HG02981 (cell line): ENCODE results near the gene GFRA1.

Source experiments
- ATAC-seq: cut with Tn5 transposase; IDR thresholded peaks from one replicate; pipeline ENCODE4 v1.9.1; 2021; ENCODE audit warnings: mild to moderate bottlenecking, moderate library complexity; ENCODE audit not compliant: unreplicated experiment

GFRA1 gene

DNA sequence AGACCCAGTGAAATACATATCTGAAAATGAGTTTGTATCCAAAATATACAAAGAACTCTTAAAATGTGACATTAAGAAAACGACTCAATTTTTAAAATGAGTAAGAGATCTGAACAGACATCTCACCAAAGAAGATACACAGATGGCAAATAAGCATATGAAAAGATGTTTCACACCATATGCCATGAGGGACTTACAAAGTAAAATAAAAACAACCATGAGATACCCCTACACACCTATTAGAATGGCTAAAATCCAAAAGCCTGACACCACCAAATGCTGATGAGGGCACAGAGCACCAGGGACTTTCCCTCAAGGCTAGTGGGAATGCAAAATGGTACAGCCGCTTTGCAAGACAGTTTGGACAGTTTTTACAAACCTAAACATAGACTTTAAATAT is 27.9 kb downstream of the GFRA1 start:
- ATAC-seq: no peak

DNA sequence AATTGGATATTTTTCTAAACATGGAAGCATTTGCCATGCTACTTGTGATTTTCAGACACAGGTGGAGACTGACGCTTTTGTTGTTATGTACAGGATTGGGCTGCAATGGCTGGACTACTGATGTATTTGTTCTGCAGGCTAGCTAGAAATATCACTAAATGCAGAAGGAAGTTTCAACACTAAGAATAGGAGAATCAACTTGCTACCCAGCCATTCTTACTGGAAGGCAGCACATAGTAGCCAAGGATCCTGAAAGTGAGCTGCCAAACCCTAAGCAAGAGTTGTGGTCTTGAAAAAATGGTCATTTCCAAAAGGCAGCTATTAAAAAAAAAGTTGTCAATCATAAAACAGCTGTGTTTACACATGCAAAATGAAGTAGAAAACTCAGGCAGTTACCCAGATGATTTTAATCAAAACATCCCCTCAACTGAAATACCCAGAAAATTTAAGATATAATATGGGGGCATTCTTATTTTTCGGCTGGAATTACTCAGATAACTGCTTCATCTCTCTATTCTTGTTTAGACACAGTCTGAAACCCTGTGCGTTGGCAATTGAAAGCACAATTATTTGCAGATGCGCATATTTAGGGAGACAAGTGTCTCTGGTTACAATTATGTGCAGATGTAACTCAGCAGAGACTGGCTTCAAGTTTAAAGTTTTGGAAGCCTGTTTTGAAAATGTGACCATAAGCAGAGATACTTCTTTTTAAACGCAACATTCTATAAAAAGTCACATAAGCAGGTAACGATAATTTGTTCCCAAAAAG is 31.2 kb downstream of the GFRA1 start:
- ATAC-seq: no peak

DNA sequence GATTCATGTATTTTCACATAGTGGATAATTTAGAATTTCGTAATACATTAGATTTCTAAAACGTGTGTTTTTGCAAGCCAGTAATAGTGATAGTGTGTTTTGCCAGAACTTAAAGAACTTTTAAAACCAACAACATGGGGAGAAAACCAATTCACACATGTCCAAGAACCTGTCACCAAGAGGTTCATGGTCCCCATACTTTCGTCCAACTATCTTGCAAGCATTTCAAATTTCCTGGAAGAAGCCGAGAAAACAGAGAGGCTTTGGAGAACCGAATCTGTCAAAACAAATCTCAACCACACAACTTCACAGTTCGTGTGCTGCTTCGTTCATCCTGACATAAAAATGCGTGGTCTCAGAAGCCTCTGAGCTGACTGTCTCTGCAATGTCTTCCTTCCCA is 31.9 kb downstream of the GFRA1 start:
- ATAC-seq: no peak

DNA sequence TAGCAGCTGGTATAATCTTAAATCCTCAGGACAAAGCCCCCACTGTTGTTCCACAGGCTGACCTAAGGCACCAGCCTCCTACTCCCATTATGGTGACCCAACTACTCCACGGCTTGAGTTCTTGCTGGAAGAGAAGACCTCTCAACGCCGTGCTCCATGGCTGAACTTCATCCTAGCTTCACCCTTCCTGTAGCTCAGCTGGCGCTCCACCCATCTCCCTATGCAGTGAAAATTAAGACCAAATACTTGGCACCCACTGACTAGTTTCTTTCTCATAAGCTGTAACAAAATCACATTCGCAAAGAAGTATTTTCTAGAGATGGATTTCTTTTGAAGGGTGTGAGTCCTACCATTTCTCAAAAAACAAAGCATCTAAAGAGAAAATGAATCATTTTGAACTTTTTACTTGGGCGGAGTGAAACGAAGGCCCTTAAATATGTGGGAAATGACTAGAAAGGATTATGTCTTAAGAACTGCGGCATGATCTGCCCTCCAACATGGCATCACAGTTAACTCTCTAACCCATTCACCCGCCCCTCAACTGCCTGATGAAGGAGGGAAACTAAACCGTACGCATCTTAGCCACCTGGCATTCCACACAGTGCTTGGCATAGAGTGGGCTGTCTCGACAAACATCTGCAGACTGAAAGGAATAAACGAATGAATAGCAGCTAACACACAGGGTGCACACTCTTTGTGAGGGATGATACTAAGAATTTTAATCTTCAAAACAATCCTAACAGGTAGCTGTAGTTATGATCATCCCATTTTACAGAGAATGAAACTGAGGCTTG is 32.7 kb downstream of the GFRA1 start:
- ATAC-seq: no peak

DNA sequence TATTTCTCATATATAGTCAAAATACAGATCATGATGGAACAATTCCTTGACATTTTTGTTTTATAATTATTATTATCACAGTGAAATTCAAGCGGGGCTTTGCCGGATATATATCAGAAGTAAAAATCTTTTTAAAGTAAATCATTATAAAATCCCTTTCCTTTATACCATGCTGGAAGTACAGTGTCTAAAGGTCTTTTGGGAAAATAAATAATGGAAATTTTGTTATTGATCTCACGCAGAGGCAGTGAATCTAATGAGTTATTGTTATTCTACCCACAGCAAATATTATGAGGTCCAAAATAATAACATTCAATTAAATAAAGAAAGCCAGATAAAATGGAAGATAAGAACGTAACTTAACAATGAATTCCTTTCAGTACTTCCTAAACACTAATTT is 33.8 kb downstream of the GFRA1 start:
- ATAC-seq: no peak

DNA sequence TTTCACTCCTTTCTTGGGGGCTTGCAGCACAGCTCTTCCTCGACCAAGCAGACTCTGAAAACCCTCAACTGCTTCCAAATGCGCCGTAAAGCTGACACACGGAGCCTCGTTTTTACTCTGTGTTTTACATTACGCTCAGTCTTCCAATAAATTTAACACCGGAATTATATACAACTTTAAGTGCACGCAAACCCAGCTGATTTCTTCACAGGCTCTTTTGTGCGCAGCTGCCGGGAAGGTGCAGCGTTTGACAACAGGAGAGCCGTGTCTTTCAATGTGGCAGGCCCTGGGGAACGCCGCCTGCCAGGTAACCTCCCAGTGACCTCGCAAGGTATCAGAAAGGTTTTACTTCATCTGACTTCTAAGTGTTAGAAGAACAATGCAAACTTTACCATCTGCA is 35.0 kb downstream of the GFRA1 start:
- ATAC-seq: no peak

DNA sequence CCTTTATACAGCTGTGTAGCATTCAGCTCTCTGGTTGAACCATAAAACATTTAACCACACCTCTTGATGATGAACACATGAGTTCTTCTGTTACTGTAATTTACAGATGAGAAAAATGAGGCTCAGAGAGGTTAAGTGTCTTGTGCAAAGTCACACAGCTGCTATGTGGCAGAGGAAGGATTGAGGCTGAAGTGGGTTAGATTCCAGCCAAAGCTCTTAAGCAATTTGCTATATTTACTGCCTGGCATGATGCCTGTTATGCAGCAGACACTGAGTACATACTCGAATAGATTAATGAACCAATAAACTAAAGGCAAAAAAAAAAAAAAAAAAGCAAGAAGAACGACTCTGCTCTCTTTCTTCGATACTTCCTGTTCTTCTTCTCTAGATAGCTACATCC is 35.7 kb downstream of the GFRA1 start:
- no peak for ATAC-seq

DNA sequence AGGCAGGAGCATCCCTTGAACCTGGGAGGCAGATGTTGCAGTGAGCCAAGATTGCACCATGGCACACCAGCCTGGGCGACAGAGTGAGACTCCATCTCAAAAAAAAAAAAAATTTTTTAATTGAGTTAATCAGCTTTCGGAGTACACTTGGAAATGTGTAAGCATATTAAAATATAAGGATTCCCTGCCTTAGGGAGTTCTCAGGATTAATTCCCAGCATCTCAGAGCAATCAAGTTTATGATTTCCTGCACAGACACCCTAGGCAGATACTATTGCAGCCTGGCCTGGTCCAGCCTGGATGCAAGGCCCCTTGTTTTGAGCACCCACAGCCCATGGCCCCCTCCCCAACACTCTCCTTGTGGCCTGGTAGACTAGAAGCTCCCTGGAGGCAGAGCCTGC is 39.8 kb downstream of the GFRA1 start:
- no peak for ATAC-seq

DNA sequence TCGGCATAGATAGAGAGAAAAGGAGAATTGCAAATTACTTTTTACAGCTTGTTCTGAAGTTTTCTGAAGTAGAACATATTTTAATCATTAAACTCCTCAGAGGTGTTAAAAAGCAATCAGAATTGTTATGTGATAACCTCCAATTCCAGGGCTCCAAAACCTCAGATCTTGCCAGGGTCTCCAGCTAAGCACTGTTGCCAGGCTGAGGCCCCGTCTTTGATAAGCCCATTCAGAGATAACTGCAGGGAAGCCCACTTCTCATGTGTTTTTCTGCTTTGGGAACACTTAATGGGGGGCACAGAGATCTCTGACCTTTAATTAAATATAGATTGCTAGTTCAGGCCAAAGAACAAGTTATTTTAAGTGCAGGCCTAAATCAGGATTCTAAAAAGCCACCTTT is 40.4 kb downstream of the GFRA1 start:
- ATAC-seq: no peak

DNA sequence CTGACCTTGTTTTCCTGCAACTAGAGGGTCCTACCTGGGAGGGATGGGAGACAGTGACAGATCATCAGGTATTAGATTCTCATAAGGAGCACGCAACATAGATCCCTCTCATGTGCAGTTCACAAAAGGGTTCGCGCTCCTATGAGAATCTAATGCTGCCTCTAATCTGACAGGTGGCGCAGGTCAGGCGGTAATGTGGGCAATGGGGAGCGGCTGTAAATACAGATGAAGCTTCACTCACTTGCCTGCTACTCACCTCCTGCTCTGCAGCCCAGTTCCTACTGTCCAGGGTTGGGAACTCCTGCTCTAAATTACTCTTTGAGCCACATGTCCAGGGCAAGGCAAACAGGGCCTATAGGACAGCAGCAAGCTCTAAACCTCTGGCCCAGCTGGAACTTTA is 46.2 kb downstream of the GFRA1 start:
- no peak for ATAC-seq

DNA sequence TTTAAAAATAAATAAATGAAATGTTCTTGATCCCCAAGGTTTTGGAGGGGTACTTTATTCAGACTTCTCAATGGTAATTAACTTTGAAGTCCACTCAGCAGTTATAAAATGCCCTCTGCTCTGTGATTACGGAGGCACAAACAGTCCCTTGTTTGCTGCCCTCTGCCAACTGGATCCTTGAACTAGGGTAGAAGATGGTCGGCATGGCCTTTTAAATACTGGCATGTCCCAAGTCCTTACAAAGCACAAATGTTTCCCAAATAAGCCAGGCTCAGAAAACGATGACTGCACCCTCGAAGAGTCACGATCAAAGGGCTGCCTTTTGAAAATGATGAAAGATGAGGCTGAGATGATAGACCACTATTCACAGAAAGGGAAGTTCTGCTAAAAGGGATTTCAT is 47.0 kb downstream of the GFRA1 start:
- ATAC-seq: no peak

DNA sequence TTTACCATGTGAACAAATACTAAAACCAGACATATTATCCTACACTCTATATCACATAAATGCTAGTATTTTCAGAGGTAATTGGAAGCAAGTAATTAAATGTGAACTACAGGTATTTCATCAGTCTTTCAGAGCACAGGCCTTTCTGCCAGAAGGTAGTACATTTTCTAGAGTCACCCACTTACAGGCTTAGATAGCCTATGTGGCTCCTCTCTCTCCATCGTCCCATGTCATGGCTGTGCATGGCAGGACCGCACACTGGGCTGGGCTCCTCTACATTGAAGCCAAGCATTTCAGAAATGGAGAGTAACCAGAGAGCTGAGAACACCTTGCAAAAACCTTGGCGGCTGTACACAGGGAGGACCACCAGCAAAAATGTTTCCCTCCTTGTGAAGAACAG is 49.7 kb downstream of the GFRA1 start:
- no peak for ATAC-seq

DNA sequence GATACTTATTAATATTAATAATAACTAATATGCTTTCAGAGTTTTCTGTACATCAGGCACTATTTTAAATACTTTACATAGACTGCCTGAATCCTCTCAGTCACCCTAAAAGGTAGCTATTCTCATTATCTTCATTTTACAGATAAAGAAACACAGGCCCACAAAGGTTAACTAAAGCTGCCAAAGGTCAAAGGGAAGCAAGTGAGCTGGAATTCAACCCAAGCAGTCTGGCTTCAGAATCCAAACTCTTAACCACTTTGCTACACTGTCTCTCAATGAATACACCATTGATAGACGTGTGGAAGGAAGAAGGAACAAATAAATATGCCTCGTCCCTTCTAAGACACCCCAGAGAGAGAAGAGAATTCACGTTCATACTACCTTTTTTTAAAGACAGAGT is 52.0 kb downstream of the GFRA1 start:
- ATAC-seq: no peak

DNA sequence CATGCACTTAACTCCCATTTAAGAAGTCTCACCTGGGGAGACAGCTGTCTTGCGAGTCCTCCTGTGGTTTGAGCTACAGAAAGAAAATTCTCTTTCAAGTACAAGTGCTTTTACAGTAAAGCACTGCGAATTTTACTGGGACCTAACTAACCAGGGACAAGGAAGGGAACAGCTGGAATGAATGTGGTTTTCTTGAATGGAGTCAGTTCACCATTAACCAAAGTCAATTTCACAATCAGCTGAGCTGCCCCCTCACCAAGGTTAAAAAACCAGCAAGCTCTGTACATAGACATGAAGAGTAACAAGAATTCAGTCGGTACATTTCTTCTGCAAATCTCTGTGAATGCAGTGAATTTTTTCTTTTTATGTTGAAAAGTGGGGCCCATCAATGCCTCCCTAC is 56.3 kb downstream of the GFRA1 start:
- no peak for ATAC-seq

DNA sequence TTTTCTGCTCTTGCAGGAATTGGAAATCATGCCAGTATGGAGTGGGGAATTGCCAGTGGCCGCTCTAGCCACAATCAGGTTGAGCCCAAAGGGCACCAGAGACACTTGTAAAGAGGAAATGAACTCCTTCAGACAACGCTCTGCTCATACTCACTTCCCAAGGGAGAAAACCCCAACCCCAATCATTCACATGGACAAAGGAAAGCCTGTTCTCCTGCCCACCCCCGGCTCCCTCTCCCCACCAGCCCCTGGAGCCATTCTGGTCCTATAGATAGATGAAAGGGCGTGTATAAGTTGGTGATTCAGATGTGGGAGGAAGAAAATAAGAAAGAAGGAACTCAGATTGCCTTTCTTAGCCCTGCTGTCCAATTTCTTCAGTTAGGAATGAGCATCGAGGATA is 57.4 kb downstream of the GFRA1 start:
- no peak for ATAC-seq

DNA sequence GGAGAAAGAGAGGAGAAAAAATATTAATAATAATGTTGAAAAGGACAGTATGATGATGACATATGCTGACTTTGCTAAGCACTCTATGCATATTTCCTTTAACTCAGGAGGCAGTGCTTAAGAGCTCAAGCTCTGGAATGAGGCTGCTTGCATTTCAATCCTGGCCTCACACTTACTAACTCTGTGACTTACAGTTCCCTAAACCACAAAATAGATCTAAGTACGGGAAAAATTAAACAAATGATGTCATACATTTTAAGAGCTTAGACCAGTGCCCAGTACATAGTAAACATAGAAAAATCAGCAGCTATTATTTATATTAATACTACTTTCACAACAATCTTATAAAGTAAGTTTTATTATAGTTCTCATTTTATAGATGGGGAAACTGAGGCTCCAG is 61.3 kb downstream of the GFRA1 start:
- no peak for ATAC-seq

DNA sequence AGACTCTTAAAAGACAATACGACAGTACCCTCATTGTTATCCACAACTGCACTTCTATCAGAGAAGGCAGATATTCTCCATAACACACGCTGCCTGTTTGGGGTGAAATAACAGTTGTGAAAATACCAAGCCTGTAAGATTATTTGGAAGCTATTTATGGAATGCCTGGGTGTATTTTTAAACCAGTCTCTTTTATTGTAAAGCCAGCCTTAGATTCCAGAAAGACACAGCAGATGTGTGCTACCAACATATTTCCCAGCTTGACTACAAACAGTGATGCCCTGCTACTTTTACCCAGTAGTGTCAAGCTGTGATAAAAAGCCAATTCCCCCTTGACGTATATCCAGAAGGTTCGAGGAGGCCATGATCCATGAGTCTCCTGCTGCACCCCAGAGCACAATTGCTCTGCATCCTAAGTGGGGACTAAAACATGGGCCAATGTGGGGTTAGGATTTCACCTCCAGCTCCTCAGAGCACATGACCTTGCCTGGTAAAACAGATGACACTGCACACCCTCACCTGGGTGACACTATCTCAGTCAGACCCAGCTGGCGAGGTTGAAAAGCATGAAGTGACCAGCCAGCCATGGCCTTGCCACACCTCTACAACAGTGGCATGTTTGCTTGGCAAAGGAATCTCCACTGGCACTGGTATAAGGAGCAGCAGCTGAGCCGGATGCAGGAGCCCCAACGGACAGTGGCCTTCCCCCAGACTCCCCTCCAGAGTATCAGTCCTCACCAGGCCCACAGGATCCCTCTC is 62.2 kb downstream of the GFRA1 start:
- no peak for ATAC-seq

DNA sequence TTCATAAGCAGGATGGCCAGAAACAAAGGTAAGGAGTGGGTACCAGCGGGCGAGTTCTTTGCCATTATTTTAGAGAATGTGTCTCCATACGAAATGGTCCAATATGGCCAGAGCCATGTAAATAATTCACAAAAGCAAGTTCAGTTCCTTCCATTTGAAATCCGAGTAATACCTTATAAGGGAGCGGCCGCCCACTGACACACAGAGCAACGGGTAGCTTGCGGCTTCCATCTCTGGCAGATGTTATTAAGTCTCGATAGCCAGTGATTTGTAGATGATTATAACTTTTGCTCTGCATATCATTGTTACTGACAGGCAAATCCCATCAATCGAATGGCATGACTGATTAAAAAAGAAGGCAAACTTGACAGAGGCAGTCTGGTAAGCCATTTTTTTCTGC is 63.2 kb downstream of the GFRA1 start:
- ATAC-seq: no peak

DNA sequence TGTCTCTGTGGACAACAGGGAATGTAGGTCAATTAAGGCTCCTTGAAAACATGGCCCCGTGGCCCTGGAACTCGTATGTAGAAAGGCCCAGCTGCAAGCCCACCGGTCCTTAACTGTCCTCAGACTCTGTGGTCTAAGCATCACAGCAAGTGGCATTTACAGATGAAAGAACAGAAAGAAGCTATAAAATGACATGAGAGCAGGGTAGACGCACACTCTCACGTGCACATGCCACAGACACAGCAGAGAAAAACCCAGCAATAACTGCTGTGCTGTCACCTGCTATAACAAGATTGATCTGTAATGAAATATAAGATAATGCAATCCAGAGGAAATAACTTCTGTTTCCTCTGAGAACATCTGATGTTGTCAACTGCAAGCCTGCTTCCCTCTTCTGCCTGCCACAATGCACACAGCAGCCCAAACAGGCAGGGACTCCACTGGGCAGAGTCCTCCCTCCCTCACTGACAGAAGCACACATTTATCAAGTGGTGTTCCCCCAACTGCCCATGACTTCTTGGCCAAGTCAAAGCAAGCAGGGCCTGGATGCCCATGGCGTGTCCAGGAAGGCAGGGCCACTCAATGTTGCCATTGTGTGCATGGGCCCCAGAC is 63.9 kb downstream of the GFRA1 start:
- ATAC-seq: no peak

DNA sequence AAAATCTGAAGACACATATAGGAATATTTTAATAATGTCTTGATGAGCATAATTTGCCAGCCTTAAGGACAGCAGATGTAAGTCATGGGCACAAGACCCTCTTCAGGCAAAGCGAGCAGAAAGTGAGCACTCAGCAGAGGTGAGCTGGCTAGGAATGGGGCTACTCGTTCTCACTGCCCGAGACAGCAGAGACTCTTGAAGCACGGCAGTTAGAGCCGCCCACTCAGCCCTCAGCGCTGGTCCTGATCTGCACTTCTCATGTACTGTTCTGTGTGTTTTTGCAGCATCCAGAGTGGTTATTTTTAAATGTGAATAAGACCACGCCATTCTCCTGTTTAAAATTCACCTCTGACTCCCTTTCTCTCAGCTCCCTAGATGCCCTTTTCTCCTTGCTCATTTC is 65.3 kb downstream of the GFRA1 start:
- ATAC-seq: no peak

DNA sequence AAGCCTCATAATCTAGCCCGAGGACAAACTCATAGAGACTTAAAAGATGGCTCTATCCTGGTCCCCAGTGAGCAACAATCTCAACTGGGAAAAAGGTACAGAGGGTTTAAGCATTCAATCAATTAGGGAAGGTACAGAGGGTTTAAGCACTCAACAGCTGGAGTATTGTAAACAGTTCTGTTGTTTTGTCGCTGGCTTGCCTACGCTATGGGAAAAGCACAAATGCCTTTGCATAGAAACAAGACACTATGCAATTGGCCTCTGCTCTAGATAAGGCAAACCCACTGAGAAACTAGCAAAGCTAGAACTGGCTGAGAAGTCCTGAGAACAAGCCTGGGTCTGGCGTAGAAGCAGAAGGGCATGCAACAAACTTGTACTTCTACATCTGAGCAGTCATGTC is 69.3 kb downstream of the GFRA1 start:
- ATAC-seq: no peak
